ENCODE measurements around the gene IPO4.
"Not testable (repeated sequence)": the region's sequence is repeated elsewhere in the genome, so short reads cannot be mapped to it uniquely, and the experiment has no call there.

Gene IPO4

GRCh38 chr14:24204163-24205146 lies 15.8 kb upstream of the IPO4 start:
- Histone ChIP-seq H3K56ac (ENCODE audit: low read length) (no peak overlapping the region), H3K9ac (ENCODE audit: low read length) (no peak overlapping the region), H2BK5ac (ENCODE audit: low read length) (no peak overlapping the region), H3K4ac (ENCODE audit: low read depth, low read length) (no peak overlapping the region), H3K27ac (ENCODE audit: low read depth, low read length) (no peak overlapping the region), H3K18ac (ENCODE audit: low read length) (no peak overlapping the region), H3K27me3 (ENCODE audit: insufficient read depth, low read length, poor library complexity) (no peaks in the 10 kb centered on the region), H3K79me2 (ENCODE audit: control insufficient read depth, insufficient read depth, low read length) (no peaks in the 10 kb centered on the region), H3K4me1 (ENCODE audit: control insufficient read depth, low read depth, low read length) (no peaks in the 10 kb centered on the region), H3K23ac (ENCODE audit: low read length) (no peak overlapping the region), H3K4me3 (ENCODE audit: low read length) (no peak overlapping the region), H2AK5ac (ENCODE audit: low read length) (no peak overlapping the region), H4K8ac (ENCODE audit: low read depth, low read length) (no peak overlapping the region), H3K79me1 (ENCODE audit: low read length) (no peaks in the 10 kb centered on the region), H4K5ac (ENCODE audit: low read length) (no peak overlapping the region), H2BK15ac (replicated peaks; ENCODE audit: low read depth) (no peak overlapping the region), H3K36me3 (ENCODE audit: control insufficient read depth, insufficient read depth, low read length) (peaks cover 7% of the 10 kb centered on the region), H3K4me2 (ENCODE audit: low read length) (no peak overlapping the region), H2BK120ac (ENCODE audit: low read depth, low read length) (no peak overlapping the region)
- no peak for DNase-seq
- WGBS (ENCODE audit: extremely low coverage, insufficient coverage, low lambda C conversion rate), result 100% methylated on average over 1 of the region's 7 CpGs

GRCh38 chr14:24203249-24203886 lies 14.8 kb upstream of the IPO4 start:
- H3K23ac ChIP-seq (ENCODE audit: low read length); H3K79me1 ChIP-seq (ENCODE audit: low read length); H4K8ac ChIP-seq (ENCODE audit: low read depth, low read length); H2BK5ac ChIP-seq (ENCODE audit: low read length); H2BK15ac ChIP-seq (replicated peaks; ENCODE audit: low read depth); H3K18ac ChIP-seq (ENCODE audit: low read length); H3K4me2 ChIP-seq (ENCODE audit: low read length); H3K4ac ChIP-seq (ENCODE audit: low read depth, low read length); H3K27ac ChIP-seq (ENCODE audit: low read depth, low read length); H3K4me3 ChIP-seq (ENCODE audit: low read length); DNase-seq; H4K5ac ChIP-seq (ENCODE audit: low read length); H2BK120ac ChIP-seq (ENCODE audit: low read depth, low read length); H3K79me2 ChIP-seq (ENCODE audit: control insufficient read depth, insufficient read depth, low read length); H3K4me1 ChIP-seq (ENCODE audit: control insufficient read depth, low read depth, low read length); H3K56ac ChIP-seq (ENCODE audit: low read length); H3K9ac ChIP-seq (ENCODE audit: low read length); H2AK5ac ChIP-seq (ENCODE audit: low read length); H3K27me3 ChIP-seq (ENCODE audit: insufficient read depth, low read length, poor library complexity); H3K36me3 ChIP-seq (ENCODE audit: control insufficient read depth, insufficient read depth, low read length): not testable (repeated sequence)
- WGBS (ENCODE audit: extremely low coverage, insufficient coverage, low lambda C conversion rate), result no CpG with 5 or more reads among the region's 16 CpGs

GRCh38 chr14:24202538-24202937 lies 13.9 kb upstream of the IPO4 start:
- no CpG with 5 or more reads among the region's 8 CpGs for WGBS (ENCODE audit: extremely low coverage, insufficient coverage, low lambda C conversion rate)

GRCh38 chr14:24198814-24199524 lies 10.4 kb upstream of the IPO4 start:
- no peak overlapping the region for H3K4me2 ChIP-seq (ENCODE audit: low read length)
- H3K23ac ChIP-seq (ENCODE audit: low read length), result no peak overlapping the region
- no CpG with 5 or more reads among the region's 7 CpGs for WGBS (ENCODE audit: extremely low coverage, insufficient coverage, low lambda C conversion rate)

More at GRCh38 chr14:24202538-24202937, 13.9 kb upstream of the IPO4 start:
- H3K4ac ChIP-seq (ENCODE audit: low read depth, low read length); H2AK5ac ChIP-seq (ENCODE audit: low read length); H4K8ac ChIP-seq (ENCODE audit: low read depth, low read length); H3K79me1 ChIP-seq (ENCODE audit: low read length); H3K27me3 ChIP-seq (ENCODE audit: insufficient read depth, low read length, poor library complexity); DNase-seq; H3K79me2 ChIP-seq (ENCODE audit: control insufficient read depth, insufficient read depth, low read length); H3K9ac ChIP-seq (ENCODE audit: low read length); H2BK5ac ChIP-seq (ENCODE audit: low read length); H3K18ac ChIP-seq (ENCODE audit: low read length); H3K27ac ChIP-seq (ENCODE audit: low read depth, low read length); H3K36me3 ChIP-seq (ENCODE audit: control insufficient read depth, insufficient read depth, low read length); H3K4me1 ChIP-seq (ENCODE audit: control insufficient read depth, low read depth, low read length); H3K23ac ChIP-seq (ENCODE audit: low read length); H2BK15ac ChIP-seq (replicated peaks; ENCODE audit: low read depth); H2BK120ac ChIP-seq (ENCODE audit: low read depth, low read length); H3K56ac ChIP-seq (ENCODE audit: low read length); H4K5ac ChIP-seq (ENCODE audit: low read length); H3K4me2 ChIP-seq (ENCODE audit: low read length); H3K4me3 ChIP-seq (ENCODE audit: low read length): not testable (repeated sequence)

GRCh38 chr14:24197056-24197450 lies 8.4 kb upstream of the IPO4 start:
- Histone ChIP-seq H2AK5ac (ENCODE audit: low read length) (no peak overlapping the region), H3K56ac (ENCODE audit: low read length) (peak overlapping the region; percentile 49), H3K4ac (ENCODE audit: low read depth, low read length) (no peak overlapping the region), H3K27me3 (ENCODE audit: insufficient read depth, low read length, poor library complexity) (no peaks in the 10 kb centered on the region), H3K79me2 (ENCODE audit: control insufficient read depth, insufficient read depth, low read length) (no peaks in the 10 kb centered on the region), H2BK5ac (ENCODE audit: low read length) (no peak overlapping the region), H3K18ac (ENCODE audit: low read length) (no peak overlapping the region), H4K5ac (ENCODE audit: low read length) (no peak overlapping the region), H3K9ac (ENCODE audit: low read length) (no peak overlapping the region), H3K4me3 (ENCODE audit: low read length) (no peak overlapping the region), H3K79me1 (ENCODE audit: low read length) (no peaks in the 10 kb centered on the region), H2BK120ac (ENCODE audit: low read depth, low read length) (no peak overlapping the region), H3K4me2 (ENCODE audit: low read length) (no peak overlapping the region), H3K27ac (ENCODE audit: low read depth, low read length) (no peak overlapping the region), H4K8ac (ENCODE audit: low read depth, low read length) (no peak overlapping the region), H3K36me3 (ENCODE audit: control insufficient read depth, insufficient read depth, low read length) (peaks cover 4% of the 10 kb centered on the region), H2BK15ac (replicated peaks; ENCODE audit: low read depth) (no peak overlapping the region), H3K23ac (ENCODE audit: low read length) (no peak overlapping the region), H3K4me1 (ENCODE audit: control insufficient read depth, low read depth, low read length) (no peaks in the 10 kb centered on the region)
- WGBS (ENCODE audit: extremely low coverage, insufficient coverage, low lambda C conversion rate), result no CpG with 5 or more reads among the region's 2 CpGs
- no peak for DNase-seq

More at GRCh38 chr14:24198814-24199524, 10.4 kb upstream of the IPO4 start:
- Histone ChIP-seq H2AK5ac (ENCODE audit: low read length) (no peak overlapping the region), H3K79me1 (ENCODE audit: low read length) (no peaks in the 10 kb centered on the region), H3K4me1 (ENCODE audit: control insufficient read depth, low read depth, low read length) (no peaks in the 10 kb centered on the region), H3K79me2 (ENCODE audit: control insufficient read depth, insufficient read depth, low read length) (no peaks in the 10 kb centered on the region), H3K9ac (ENCODE audit: low read length) (no peak overlapping the region), H3K27ac (ENCODE audit: low read depth, low read length) (no peak overlapping the region), H4K5ac (ENCODE audit: low read length) (no peak overlapping the region), H2BK15ac (replicated peaks; ENCODE audit: low read depth) (no peak overlapping the region), H4K8ac (ENCODE audit: low read depth, low read length) (no peak overlapping the region), H3K36me3 (ENCODE audit: control insufficient read depth, insufficient read depth, low read length) (no peaks in the 10 kb centered on the region), H3K27me3 (ENCODE audit: insufficient read depth, low read length, poor library complexity) (no peaks in the 10 kb centered on the region), H3K56ac (ENCODE audit: low read length) (no peak overlapping the region), H3K18ac (ENCODE audit: low read length) (no peak overlapping the region), H2BK5ac (ENCODE audit: low read length) (no peak overlapping the region), H3K4ac (ENCODE audit: low read depth, low read length) (no peak overlapping the region), H3K4me3 (ENCODE audit: low read length) (no peak overlapping the region), H2BK120ac (ENCODE audit: low read depth, low read length) (no peak overlapping the region)
- DNase-seq, result no peak
